HG02798 (cell line): ENCODE results near the gene SEC14L1.
"Not testable (repeated sequence)": the region's sequence is repeated elsewhere in the genome, so short reads cannot be mapped to it uniquely, and the experiment has no call there.

Experiments
- ATAC-seq: cut with Tn5 transposase; IDR thresholded peaks from one replicate; pipeline ENCODE4 v1.9.1; 2021; ENCODE audit warnings: mild to moderate bottlenecking; ENCODE audit not compliant: unreplicated experiment, poor library complexity

SEC14L1 gene

DNA sequence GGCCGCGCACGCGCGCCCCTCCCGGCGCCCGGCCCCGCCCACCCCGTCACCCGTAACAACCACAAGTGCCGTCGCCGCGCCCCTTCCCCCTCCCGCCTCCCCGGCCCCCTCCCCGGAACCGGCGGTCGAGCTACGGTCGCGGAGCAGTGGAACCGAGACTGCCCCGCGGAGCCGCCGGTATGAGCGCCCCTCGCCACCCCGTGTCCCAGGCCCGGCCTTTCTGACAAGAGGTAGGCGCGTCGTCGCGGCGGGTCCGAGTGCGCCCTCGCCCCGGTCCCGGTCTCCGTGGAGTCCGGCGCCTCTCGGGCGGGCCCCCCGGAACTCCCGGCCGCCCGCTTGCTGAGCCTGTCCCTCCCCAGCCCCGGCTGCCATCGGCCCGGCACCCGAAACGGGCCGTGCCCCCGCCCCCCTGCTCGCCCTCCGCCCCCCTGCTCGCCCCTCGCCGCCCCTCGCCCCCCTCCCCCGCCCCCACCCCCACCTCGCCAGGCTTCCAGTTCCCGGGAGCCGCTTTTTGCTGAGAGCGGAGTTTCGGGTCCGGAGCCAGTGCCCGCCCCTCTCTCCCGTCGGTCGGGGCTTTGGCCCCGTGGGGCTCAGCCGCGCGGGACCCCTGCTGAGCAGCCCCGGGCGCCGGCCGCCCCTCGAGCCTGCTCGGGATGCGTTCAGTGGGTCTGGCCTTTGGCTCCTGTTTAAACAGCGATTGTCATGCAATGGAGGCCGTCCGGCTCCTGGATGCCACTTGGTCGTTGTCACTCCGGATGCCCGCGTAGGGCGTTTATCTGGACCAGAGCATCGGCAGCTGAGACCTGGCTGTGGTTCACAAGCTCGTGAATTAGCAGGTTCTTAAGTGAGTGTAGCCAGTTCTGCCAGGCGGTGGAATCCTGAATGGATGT lies at the start of gene SEC14L1:
SEC14L1 (plus strand) TSS at position 92 of the 890 bp plus-strand sequence. CDS start 2,628 bp downstream, outside the sequence.
- no peak for ATAC-seq

DNA sequence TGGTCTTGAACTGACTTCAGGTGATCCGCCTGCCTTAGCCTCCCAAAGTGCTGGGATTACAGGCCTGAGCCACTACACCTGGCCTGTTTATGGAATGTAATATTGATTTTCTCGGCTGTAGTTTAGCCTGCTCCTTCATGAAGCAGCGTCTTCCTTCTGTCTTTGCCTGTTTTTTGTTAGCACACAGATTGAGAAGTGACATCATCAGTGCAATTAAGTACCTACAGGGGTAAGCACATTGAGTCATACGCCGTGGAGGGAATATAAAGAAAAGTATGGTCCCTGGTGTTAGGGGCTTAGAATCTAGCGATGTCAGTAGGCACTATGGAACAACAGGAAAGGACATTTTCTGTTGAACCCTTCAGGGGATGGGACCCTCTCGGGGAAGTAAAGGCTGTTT lies 48.7 kb upstream of the SEC14L1 start:
- ATAC-seq: no peak

DNA sequence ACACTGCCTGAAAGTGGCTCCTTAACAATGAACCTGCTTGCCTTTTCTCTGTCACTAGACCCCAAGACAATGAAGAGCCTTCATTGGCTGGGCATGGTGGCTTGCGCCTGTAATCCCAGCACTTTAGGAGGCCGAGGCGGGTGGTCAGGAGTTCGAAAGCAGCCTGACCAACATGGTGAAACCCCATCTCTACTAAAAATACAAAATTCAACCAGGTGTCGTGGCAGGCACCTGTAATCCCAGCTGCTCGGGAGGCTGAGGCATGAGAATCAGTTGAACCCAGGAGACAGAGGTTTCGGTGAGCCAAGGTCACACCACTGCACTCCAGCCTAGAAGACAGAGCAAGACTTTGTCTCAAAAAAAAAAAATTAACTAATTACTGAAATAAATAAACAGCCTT lies 45.3 kb upstream of the SEC14L1 start:
- no peak for ATAC-seq

DNA sequence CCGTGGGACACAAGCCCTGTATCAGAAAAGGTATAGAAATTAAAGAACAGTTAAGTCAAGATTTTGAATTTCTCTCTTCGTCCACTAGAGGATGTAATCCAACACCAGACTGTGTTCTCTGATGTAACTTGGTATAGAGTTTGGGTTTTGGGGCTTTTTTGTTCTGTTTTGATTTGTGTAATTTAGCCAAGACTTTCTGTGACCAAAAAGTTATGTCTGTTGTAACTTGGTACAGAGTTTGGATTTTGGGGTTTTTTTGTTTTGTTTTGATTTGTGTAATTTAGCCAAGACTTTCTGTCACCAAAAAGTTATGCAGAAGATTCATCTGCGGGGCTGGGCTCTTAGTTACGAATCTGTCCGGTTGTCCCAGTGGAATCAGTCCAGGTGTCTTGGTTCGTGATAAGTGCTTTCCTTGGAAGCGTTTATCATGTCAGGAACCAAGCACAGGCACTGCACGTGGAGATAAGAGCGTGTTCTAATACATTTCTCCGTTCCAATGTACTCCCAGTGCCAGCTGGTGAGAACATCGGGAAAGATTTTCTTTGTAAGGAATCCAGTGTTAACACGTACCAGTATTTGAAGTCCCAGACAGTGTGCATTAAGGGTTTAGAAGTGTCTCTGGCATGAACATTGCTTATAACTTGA lies 44.1 kb upstream of the SEC14L1 start:
- ATAC-seq: no peak

DNA sequence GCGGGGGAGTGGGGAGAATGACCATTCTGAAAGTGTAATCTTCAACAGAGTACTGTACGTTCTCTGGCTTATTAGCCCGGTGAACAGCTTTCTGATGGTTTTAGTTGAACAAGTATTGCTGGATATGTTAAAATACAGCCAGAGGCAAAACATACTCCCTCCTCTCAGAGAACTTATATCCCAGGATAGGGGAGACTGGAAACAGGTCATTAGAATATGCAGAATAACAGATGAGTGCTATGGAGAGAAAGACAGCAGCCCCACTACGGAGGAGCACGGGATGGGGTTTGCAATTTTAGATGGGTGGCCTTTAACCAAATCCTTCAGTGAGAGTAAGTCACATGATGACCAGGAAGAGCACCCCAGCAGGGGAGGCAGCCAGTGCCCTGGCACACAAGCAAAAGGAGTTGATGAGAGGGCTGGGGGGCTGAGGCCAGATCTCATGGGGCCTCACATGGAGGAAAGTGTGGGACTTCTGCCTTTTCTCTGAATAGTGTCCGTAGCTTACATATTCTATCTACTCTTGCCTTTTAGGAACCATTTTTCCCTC lies 43.1 kb upstream of the SEC14L1 start:
- ATAC-seq: no peak

DNA sequence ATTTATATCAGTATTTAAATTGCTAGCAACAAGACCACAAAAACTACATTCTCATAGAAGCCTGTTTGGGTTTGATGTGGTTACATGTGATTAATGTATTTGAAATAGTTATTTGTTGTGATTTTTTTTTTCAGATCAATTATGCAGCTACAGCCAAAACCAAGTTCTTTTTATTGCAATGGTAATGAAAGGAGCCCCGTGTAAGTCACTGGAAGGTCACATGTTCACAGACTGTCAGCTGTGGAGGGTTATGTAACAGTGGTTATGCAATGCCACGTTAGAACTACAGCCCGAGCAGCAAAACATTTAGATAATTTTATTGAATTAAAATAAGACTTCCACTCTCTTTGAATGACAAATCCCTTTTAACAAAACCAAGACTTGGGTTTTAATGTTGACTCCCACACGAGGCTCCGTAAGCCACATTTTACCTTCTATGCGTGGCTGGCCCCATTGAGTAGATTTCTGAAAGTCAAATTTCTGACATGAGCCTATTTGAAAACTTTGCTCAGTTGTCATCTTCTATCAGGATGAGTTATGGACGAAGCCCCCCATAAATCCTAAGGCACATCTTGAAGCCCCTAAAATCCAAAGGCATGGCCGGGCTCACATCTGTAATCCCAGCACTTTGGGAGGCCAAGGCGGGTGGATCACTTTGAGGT lies 41.8 kb upstream of the SEC14L1 start:
- no peak for ATAC-seq

DNA sequence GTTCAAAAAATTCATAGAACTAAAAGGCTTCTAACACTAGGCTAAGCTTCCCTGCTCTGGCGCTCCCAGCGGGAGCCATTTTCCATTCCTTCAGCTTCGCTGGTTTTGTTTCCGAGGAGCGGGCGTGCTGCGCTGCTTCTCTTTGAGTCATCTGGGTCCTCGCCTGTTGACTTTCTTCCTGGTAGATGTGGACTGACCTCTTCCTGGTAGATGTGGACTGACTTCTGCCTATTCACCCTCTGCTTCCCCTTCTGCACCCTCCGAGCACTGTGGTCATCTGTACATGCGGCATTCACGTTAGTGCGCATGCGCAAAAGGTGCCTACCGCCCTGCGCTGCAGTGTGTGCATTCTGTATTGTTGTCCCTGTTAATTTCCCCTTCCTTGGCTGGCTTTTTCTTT lies 40.8 kb upstream of the SEC14L1 start:
- ATAC-seq: no peak

DNA sequence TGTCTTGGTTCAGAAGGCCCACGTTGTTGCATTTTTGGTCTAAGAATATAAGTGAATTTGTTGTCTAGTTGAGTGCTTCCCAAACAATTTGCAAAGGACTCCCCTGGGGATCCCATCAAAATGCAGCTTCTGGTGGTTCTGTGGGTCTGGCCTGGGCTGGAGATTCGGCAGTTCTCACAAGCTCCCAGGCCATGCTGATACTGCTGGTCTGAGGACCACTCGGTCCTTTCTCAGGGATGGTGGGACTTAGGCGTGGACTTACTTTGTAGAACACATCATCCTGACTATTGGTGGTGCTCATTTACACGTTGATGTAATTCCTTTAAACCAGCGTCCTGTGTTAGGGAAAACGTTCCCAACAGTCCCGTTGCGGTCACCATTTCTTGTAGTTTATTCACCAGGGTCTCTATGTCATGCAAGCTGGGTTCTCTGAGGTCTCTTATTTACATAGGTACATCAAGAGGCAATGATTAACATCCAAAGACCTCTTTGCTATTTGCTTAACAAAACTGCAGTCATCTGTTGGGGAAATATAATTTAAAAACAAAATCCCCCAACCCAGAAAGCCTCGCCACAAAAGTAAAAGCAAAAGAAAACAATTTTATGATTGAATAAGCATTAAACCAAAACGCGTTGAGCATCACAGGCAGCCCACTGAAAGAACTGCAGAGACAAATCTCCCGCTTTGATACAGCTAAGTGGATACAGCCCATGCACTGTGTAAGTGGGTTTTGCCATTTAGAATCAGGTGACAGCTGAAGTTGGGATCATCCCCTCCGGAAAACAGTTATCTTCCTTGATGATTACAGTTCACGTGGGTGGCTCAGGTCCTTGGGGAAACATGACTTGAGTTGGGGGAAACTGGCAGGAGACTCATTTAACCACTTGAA lies 39.0 kb upstream of the SEC14L1 start:
- ATAC-seq: no peak

DNA sequence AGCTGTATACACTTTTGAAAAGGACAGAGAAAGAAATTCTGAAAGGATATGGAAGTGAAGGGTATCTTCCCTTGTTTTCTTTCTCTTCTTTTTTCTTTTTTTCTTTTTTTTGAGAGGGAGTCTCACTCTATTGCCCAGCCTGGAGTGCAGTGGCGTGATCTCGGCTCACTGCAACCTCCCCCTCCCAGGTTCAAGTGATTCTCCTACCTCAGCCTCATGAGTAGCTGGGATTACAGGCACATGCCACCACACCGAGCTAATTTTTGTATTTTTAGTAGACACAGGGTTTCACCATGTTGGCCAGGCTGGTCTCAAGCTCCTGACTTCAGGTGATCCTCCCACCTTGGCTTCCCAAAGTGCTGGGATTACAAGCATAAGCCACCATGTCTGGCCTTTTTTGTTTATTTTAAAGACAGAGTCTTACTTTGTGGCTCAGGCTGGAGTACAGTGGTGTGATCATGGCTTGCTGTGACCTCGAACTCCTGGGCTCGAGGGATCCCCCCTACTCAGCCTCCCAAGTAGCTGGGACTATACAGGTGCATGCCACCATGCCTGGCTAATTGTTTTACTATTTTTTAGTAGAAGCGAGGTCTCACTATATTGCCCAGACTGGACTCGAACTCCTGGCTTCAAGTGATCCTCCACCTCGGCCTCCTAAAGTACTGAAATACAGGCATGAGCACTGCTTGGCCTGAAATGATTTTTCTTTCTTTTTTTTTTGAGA lies 38.2 kb upstream of the SEC14L1 start:
- ATAC-seq: not testable (repeated sequence)

- ATAC-seq: no peak
Measured at GRCh38 chr17:77105706-77106105, 35.1 kb upstream of the SEC14L1 start.

DNA sequence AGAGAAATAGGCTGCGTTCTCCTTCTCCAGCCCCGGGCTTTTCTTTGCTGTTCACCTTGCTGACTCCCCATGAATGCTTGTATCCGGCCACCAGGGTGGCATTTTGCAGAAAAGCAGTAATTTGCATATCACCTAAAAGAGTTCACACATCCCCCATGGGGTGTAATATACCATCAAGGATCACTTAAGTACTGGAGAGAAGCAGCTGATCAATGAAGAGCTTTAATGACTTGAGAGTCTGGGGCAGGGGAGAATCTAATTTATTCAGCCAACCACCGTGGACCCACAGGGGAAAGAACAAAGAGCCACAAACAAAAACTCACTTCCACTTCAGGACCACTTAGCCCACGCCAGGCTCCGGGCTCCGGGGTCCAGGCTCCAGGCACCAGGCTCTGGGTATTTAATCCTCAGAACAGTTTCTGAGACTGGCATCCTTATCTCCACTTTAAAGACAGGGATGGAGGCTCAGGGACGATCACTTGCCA lies 33.9 kb upstream of the SEC14L1 start:
- peak; percentile 36 for ATAC-seq

- peak; percentile 68 for ATAC-seq
Measured at GRCh38 chr17:77107506-77108433, 33.0 kb upstream of the SEC14L1 start.

- ATAC-seq: no peak
Measured at GRCh38 chr17:77109159-77109759, 31.5 kb upstream of the SEC14L1 start.

DNA sequence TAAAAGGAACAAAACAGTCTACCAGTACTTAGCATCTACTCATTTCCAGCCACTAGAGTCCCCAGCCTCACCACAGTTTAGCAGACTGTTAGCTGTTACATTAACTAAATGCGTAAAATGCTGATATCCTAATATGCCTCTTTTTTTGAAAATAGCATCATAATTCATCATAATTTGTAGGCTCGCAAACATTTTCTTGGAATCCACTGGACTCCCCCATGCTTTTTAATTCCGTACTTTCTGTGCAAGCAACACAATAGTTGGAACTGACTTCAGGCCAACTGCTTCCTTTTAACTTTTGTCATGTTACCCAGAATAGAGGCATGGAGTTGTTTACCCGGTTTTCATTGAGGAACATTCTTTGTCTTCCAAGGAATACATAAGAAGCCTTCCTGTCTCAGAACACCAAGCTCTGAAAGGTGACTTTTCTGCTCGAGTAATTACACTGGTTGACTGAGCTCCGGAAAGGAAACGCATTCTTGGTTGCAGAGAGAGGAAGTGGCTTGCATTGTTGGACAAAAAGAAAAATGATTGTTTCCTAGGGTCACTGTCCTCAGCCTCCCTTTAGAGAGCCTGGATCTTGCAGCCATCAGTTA lies 30.9 kb upstream of the SEC14L1 start:
- ATAC-seq: no peak

GRCh38 chr17:77111165-77111933 lies 29.4 kb upstream of the SEC14L1 start:
- ATAC-seq: not testable (repeated sequence)

GRCh38 chr17:77111934-77112296 lies 28.9 kb upstream of the SEC14L1 start:
- no peak for ATAC-seq

- ATAC-seq: no peak
Measured at GRCh38 chr17:77115510-77115909, 25.3 kb upstream of the SEC14L1 start.
